DND-41 (cell line): ENCODE measurements around the gene SRL.

Experiments
- CTCF ChIP-seq: IDR thresholded peaks from 2 replicates; pipeline ENCODE4 v1.5.1; 2012; ENCODE audit warnings: borderline replicate concordance, low read length, moderate library complexity, mild to moderate bottlenecking; ENCODE audit not compliant: poor library complexity, severe bottlenecking; ENCODE audit errors: extremely low read depth
- EZH2 ChIP-seq: IDR thresholded peaks from 3 replicates; pipeline ENCODE4 v1.6.1; 2012; ENCODE audit warnings: borderline replicate concordance, low read depth, mild to moderate bottlenecking, moderate library complexity, low read length, inconsistent platforms; ENCODE audit not compliant: severe bottlenecking

DNA sequence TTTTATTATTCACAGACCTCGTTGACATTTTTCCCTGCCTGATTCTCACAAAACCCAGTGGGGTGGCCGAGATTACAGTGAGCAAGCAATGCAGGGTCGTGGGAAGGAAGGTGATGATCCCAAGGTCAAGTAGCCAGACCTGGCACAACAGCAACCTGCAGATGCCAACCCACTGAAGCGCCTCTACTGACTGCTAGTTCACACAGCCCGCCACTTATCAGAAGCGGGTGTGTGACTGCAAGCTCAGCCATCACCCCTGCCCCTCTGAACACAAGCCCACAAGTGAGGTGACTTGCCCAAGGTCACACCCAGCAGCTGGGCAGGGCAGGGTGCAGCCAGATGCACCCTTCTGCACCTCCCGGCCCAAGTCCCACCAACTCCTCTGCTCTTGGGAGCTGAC lies 23.8 kb upstream of the SRL start:
- no peak for TF ChIP-seq EZH2
- no peak for TF ChIP-seq CTCF
